HG03520 (cell line): ENCODE measurements around the gene CCNT2.
A peak's percentile ranks its signal among the peaks of the same experiment; 100 is the strongest.
"Not testable (repeated sequence)": the region's sequence is repeated elsewhere in the genome, so short reads cannot be mapped to it uniquely, and the experiment has no call there.

Source experiments
- ATAC-seq: cut with Tn5 transposase; IDR thresholded peaks from one replicate; pipeline ENCODE4 v1.9.1; 2021; ENCODE audit warnings: mild to moderate bottlenecking, moderate library complexity; ENCODE audit not compliant: unreplicated experiment

The CCNT2 gene

GRCh38 chr2:134973241-134974138, 54.9 kb downstream of the CCNT2 start:
- ATAC-seq: no peak

- ATAC-seq: no peak
Measured at GRCh38 chr2:134975281-134976009, 56.8 kb downstream of the CCNT2 start.

GRCh38 chr2:134976074-134976702, 57.6 kb downstream of the CCNT2 start:
- no peak for ATAC-seq

GRCh38 chr2:134977104-134977503, 58.5 kb downstream of the CCNT2 start:
- ATAC-seq: not testable (repeated sequence)

- no peak for ATAC-seq
Measured at GRCh38 chr2:134979221-134979620, 60.6 kb downstream of the CCNT2 start.

- no peak for ATAC-seq
Measured at GRCh38 chr2:134980639-134981038, 62.0 kb downstream of the CCNT2 start.

GRCh38 chr2:134982603-134983002, 64.0 kb downstream of the CCNT2 start:
- no peak for ATAC-seq

- ATAC-seq: no peak
Measured at GRCh38 chr2:134985061-134985460, 66.4 kb downstream of the CCNT2 start.

- ATAC-seq: no peak
Measured at GRCh38 chr2:134988994-134989605, 70.5 kb downstream of the CCNT2 start.

- no peak for ATAC-seq
Measured at GRCh38 chr2:134999521-134999920, 80.9 kb downstream of the CCNT2 start.

- no peak for ATAC-seq
Measured at GRCh38 chr2:135002836-135003235, 84.2 kb downstream of the CCNT2 start.

GRCh38 chr2:135004005-135004746, 85.6 kb downstream of the CCNT2 start:
- ATAC-seq: peak; percentile 85

GRCh38 chr2:135005753-135006152, 87.1 kb downstream of the CCNT2 start:
- ATAC-seq: no peak
